Measurements from ENCODE around the gene RNF223.
"Not testable (repeated sequence)": the region's sequence is repeated elsewhere in the genome, so short reads cannot be mapped to it uniquely, and the experiment has no call there.

Gene RNF223

DNA sequence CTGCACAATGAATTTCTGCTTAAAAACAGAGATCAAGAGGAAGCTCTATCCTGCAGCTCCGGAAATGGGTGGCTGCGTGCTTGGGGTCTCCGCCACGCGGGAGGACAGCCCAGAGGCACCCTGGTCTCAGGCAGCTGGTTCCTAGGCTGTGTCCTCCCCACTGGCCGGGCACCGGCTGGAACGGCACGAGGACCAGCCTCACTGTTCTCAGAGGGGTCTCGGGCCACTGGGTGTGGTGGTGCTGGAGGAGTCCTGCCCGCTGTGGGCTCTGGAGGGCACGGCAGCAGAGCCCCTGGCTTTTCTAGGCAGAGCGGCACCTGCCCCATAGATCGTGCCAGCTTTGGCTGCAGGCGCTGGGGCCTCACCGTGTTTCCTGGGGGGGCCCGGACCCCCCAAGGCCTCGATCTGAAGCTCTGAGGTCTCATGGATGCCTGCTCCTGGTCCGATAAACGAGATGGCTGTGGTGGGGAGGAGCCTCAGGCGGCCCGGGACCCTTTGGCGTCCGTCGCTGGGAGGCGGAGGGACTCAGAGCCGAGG, 8.2 kb upstream of the RNF223 start:
- Histone ChIP-seq H3K4me3 (ENCODE audit: low read length) (no peak overlapping the region), H3K27me3 (ENCODE audit: control insufficient read depth, insufficient read depth, low read length) (peaks cover 2% of the 10 kb centered on the region), H3K27ac (ENCODE audit: low read depth, low read length) (no peak overlapping the region), H3K9ac (ENCODE audit: low read length) (no peak overlapping the region), H3K36me3 (ENCODE audit: control insufficient read depth, insufficient read depth, low read length) (no peaks in the 10 kb centered on the region), H3K4me1 (ENCODE audit: control insufficient read depth, insufficient read depth, low read length) (no peaks in the 10 kb centered on the region)

DNA sequence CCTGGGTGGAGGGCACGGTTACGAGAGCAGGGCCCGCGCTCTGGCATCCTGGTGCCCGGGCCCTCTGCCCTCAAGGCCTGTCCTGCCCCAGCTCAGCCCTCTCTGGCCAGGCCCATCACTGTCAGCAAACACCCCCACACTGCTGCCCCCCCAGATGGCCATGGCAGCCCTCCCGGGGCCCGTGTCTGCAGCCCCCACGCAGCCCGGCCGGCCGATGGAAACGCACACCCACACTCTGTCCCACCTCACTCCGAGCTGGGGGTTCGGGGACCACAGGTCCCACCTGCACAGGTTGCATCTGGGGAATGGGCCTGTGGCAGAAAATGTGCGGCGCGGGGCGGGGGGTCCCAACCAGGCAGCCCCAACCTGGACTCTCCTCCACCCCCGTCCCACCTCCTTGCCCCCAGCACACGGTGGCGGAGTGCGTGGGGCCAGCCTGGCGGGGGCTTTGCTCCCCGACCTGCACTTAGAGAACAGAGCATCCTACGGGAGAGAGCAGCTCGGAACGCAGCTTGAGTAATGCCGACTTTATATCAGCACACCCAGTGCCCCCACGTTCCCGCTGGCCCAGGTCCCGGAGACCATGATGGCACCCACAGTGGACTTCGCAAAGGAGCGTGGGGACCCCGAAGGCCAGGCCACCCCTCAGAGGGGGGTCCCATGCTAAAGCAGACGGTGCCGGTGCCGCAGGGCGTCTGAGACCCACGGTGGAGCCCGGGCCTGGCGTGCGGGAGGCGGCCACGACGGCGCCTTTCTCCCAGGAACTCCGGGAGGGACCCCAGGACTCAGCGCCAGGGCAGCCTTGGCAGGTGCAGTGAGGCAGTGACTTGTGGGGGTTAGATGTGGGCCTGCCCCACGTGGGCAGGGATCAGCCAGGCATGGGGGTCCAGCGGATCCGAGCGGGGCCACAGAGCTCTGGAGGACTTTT, 7.5 kb upstream of the RNF223 start:
- Histone ChIP-seq H3K36me3 (ENCODE audit: control insufficient read depth, insufficient read depth, low read length) (no peaks in the 10 kb centered on the region), H3K9ac (ENCODE audit: low read length) (no peak overlapping the region), H3K27me3 (ENCODE audit: control insufficient read depth, insufficient read depth, low read length) (peaks cover 2% of the 10 kb centered on the region), H3K4me3 (ENCODE audit: low read length) (no peak overlapping the region), H3K4me1 (ENCODE audit: control insufficient read depth, insufficient read depth, low read length) (no peaks in the 10 kb centered on the region), H3K27ac (ENCODE audit: low read depth, low read length) (no peak overlapping the region)

DNA sequence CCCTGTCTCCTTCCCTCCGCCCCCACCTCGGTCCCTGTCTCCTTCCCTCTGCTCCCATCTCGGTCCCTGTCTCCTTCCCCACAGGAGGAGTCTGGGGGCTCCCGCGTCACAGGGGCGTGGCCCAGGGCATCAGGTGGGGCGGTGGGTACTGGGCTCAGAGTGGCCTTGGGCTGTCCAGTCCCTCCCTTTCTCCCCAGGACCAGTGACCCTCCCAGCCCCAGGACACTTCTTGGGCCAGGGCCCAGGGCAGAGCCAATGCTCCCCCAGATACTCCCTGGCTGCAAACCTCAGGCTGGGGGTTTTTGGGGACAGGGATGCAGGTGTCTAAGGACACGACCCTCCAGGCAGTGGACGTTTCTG, 6.8 kb upstream of the RNF223 start:
- H3K4me3 ChIP-seq (ENCODE audit: low read length) = no peak overlapping the region
- H3K36me3 ChIP-seq (ENCODE audit: control insufficient read depth, insufficient read depth, low read length) = no peaks in the 10 kb centered on the region
- H3K9ac ChIP-seq (ENCODE audit: low read length) = no peak overlapping the region
- peaks cover 2% of the 10 kb centered on the region for H3K27me3 ChIP-seq (ENCODE audit: control insufficient read depth, insufficient read depth, low read length)
- no peaks in the 10 kb centered on the region for H3K4me1 ChIP-seq (ENCODE audit: control insufficient read depth, insufficient read depth, low read length)
- H3K27ac ChIP-seq (ENCODE audit: low read depth, low read length) = no peak overlapping the region

DNA sequence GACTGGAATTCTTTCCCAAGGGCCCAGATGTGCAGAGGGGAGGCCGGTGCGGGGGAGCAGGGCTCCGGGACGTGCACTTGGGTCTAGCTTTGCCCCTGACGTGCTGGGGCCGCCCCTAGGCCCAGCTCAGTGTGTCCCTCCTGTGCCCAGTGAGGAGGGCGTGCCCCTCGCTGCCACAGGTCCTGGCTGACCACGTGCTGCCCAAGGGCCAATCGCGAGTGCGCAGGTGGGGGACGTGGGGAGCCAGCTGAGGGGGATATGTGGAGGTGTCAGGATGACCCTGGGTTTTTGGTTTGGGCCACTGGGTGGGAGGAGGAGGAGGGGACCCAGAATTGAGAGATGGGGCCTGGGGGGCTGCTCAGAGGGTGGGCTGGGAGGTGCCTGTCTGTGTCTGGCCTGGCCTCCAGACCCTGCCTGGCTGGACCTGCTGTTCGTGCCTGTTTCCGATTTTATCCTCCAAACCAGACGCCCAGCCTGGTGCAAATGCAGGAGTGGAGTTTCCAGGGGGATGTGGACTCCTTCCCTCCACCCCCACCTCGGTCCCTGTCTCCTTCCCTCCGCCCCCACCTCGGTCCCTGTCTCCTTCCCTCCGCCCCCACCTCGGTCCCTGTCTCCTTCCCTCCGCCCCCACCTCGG, 6.1 kb upstream of the RNF223 start:
- Histone ChIP-seq H3K4me1 (ENCODE audit: control insufficient read depth, insufficient read depth, low read length) (no peaks in the 10 kb centered on the region), H3K4me3 (ENCODE audit: low read length) (peak overlapping the region; percentile 55), H3K27ac (ENCODE audit: low read depth, low read length) (no peak overlapping the region), H3K9ac (ENCODE audit: low read length) (no peak overlapping the region), H3K36me3 (ENCODE audit: control insufficient read depth, insufficient read depth, low read length) (no peaks in the 10 kb centered on the region), H3K27me3 (ENCODE audit: control insufficient read depth, insufficient read depth, low read length) (peaks cover 2% of the 10 kb centered on the region)

DNA sequence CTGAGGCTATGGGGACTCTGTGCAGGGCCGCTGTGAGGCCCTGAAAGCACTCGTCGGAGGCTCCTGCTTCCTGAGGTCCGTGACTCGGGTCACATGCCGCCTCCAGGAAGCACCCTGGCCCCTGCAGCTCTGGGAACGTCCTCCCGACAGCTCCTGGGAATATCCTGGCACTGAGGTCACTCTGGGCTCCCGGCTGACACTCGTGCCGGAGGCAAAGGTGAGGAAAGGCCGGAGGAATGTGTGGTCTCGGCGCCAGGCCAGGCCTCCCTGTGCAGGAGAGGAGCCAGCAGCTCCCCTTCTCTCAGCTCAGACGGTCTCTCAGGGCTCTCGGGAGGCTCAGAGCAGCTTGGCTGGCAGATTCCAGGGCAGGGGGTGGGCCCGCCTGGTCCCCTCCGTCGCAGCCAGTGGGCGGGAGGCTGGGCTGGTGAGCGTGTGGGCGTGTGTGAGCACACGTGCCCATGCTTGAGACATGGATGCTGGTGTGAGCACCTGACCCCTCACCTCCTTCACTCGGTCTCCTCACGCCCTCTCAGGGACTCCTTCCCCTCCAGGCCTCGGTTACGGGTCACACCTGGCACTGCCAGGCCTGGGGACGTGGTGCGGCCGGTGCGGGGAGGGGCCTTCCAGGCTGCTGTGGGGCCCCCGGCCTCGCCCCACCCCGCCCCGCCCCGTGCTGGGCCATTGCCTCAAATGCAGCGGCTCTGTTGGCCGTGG, 5.5 kb upstream of the RNF223 start:
- Histone ChIP-seq H3K4me1 (ENCODE audit: control insufficient read depth, insufficient read depth, low read length) (no peaks in the 10 kb centered on the region), H3K27me3 (ENCODE audit: control insufficient read depth, insufficient read depth, low read length) (peaks cover 6% of the 10 kb centered on the region), H3K36me3 (ENCODE audit: control insufficient read depth, insufficient read depth, low read length) (no peaks in the 10 kb centered on the region), H3K27ac (ENCODE audit: low read depth, low read length) (no peak overlapping the region), H3K4me3 (ENCODE audit: low read length) (peak overlapping the region; percentile 55), H3K9ac (ENCODE audit: low read length) (no peak overlapping the region)

DNA sequence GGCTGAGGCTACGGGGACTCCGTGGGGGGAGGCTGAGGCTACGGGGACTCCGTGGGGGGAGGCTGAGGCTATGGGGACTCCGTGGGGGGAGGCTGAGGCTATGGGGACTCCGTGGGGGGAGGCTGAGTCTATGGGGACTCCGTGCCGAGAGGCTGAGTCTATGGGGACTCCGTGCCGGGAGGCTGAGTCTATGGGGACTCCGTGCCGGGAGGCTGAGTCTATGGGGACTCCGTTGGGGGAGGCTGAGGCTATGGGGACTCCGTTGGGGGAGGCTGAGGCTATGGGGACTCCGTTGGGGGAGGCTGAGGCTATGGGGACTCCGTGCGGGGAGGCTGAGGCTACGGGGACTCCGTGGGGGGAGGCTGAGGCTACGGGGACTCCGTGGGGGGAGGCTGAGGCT, 3.3 kb upstream of the RNF223 start:
- not testable (repeated sequence) for H3K36me3 ChIP-seq (ENCODE audit: control insufficient read depth, insufficient read depth, low read length); H3K4me1 ChIP-seq (ENCODE audit: control insufficient read depth, insufficient read depth, low read length); H3K4me3 ChIP-seq (ENCODE audit: low read length); H3K9ac ChIP-seq (ENCODE audit: low read length); H3K27ac ChIP-seq (ENCODE audit: low read depth, low read length)
- peaks cover 14% of the 10 kb centered on the region for H3K27me3 ChIP-seq (ENCODE audit: control insufficient read depth, insufficient read depth, low read length)

DNA sequence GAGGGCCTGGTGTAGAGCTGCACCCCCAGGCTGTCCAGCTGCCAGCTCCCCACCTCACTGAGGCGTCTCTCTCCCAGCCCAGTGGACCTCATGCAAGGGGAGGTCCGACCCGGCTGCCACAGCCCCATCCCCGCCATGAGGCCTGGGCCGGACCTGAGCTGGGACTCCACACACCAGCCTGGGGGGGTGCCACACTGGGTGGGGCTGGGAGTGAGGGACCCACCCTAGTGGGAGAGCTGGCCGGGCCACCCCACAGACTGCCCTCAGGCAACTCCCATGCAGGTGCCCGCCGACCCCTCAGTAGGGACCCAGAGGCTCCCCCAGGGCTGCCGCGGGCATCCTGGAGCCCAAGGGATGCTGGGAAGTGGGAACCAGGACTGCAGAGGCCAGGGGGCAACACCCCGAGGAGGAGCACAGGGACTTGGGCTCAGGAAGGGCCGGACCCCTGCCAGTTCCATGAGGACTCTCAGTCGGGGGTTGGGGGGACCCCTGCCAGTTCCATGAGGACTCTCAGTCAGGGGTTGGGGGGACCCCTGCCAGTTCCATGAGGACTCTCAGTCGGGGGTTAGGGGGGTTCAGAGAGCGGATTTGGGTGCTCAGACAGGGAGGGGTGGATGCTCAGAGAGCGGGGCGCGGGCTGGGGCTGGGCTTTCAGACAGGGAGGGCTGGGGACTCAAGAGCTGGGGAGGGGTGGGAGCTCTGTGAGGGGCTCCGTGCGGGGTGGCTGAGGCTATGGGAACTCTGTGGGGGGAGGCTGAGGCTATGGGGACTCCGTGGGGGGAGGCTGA, 1.2 kb upstream of the RNF223 start:
- Histone ChIP-seq H3K27me3 (ENCODE audit: control insufficient read depth, insufficient read depth, low read length) (peaks cover 14% of the 10 kb centered on the region), H3K4me3 (ENCODE audit: low read length) (no peak overlapping the region), H3K27ac (ENCODE audit: low read depth, low read length) (no peak overlapping the region), H3K9ac (ENCODE audit: low read length) (no peak overlapping the region), H3K4me1 (ENCODE audit: control insufficient read depth, insufficient read depth, low read length) (no peaks in the 10 kb centered on the region), H3K36me3 (ENCODE audit: control insufficient read depth, insufficient read depth, low read length) (no peaks in the 10 kb centered on the region)

DNA sequence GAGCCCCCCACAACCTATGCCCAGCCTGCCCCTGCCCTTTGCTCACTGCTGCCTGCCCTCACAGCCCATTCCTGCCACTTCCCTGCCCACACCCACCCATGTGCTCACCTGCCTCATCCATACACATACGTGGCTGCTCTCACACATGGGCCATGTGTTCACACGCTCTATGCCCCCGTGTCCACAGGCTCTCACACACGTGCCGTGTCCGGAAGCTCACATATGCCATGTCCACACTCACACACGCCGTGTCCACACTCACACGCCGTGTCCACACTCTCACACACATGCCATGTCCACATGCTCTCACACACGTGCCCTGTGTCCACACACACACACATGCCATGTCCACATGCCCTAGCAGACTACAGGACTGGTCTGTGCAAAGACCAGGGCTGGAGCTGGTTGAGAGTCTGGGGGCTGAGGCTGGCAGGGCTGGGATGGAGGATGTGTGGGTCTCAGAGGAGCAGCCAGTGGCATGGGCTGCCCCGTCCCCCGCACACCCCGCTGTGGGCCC, 583 bp upstream of the RNF223 start:
- Histone ChIP-seq H3K27me3 (ENCODE audit: control insufficient read depth, insufficient read depth, low read length) (peaks cover 13% of the 10 kb centered on the region), H3K9ac (ENCODE audit: low read length) (no peak overlapping the region), H3K4me1 (ENCODE audit: control insufficient read depth, insufficient read depth, low read length) (no peaks in the 10 kb centered on the region), H3K4me3 (ENCODE audit: low read length) (no peak overlapping the region), H3K27ac (ENCODE audit: low read depth, low read length) (no peak overlapping the region), H3K36me3 (ENCODE audit: control insufficient read depth, insufficient read depth, low read length) (no peaks in the 10 kb centered on the region)

DNA sequence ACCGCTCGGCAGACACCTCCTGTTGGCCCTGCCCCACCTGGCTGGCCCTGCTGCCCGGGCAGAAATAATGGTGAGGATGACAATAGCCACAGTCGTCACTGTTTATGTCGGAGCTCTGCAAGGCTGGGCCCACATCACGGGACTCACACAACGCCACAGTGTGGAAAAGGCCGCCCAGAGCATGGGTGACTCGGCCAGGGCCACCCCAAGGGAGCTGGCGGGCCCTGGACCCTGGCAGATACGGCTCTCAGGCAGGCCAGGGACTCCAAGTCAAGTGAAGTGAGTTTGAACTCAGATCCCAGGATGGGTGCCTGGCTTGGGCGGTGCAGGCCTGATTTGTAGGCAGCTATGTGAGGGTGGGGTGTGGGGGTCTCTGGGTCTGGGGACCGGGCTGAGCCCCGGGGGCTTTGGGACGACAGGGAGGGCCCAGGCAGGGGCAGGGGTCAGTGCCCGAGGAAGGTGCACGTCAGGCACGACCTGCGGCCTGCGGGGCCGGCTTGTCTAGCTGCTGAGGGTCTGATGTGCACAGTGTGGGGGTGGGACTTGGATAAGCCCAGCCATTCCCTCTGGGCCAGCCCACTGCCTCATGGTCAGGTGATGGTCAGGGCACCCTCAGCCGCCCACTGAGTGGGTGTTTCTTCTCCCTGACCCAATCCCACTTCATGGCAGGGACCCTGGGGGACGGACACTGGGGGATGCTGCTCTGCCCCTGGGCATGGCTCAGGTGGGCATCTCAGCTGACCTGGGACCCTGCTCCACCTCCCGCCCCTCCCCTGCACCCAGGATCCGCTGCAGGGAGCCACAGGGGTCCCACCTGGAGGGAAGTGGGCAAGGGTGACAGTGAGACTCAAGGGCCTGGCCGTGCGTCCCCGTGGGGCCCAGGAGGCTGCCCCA, 1.0 kb downstream of the RNF223 start:
- no peak overlapping the region for H3K27ac ChIP-seq (ENCODE audit: low read depth, low read length)
- no peaks in the 10 kb centered on the region for H3K4me1 ChIP-seq (ENCODE audit: control insufficient read depth, insufficient read depth, low read length)
- no peak overlapping the region for H3K9ac ChIP-seq (ENCODE audit: low read length)
- peak overlapping the region; percentile 36 for H3K4me3 ChIP-seq (ENCODE audit: low read length)
- peaks cover 12% of the 10 kb centered on the region for H3K27me3 ChIP-seq (ENCODE audit: control insufficient read depth, insufficient read depth, low read length)
- H3K36me3 ChIP-seq (ENCODE audit: control insufficient read depth, insufficient read depth, low read length) = no peaks in the 10 kb centered on the region

DNA sequence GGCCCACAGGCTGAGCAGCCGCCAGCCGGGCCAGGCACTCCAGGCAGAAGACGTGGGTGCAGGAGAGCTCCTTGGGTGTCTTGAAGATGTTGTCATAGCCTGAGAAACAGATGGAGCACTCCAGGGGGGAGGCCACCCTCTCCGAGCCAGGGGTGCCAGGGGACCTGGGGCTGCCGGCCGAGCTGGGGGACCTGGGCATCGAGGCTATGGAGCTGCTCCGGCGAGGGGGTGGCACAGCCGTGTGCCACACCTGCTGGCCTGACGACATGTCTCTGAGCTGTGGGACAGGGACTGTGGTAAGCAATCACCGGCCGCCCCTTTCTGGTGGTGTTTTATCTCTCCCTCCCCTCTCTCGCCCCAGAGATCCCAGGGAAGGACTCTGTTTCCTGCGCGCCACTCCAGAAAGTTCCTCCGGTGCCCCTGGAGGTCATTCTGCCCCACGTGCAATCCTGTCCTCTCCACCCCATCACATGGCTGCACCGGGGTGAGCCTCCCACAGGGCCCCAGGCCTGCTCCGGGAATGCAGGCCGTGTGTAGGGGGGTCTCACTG, 1.7 kb downstream of the RNF223 start:
- Histone ChIP-seq H3K27ac (ENCODE audit: low read depth, low read length) (no peak overlapping the region), H3K9ac (ENCODE audit: low read length) (no peak overlapping the region), H3K36me3 (ENCODE audit: control insufficient read depth, insufficient read depth, low read length) (no peaks in the 10 kb centered on the region), H3K27me3 (ENCODE audit: control insufficient read depth, insufficient read depth, low read length) (peaks cover 12% of the 10 kb centered on the region), H3K4me1 (ENCODE audit: control insufficient read depth, insufficient read depth, low read length) (no peaks in the 10 kb centered on the region), H3K4me3 (ENCODE audit: low read length) (no peak overlapping the region)

Data from rectal smooth muscle tissue (tissue), 1 donor.